ENCODE measurements around the gene PRKCZ.

The PRKCZ gene

DNA sequence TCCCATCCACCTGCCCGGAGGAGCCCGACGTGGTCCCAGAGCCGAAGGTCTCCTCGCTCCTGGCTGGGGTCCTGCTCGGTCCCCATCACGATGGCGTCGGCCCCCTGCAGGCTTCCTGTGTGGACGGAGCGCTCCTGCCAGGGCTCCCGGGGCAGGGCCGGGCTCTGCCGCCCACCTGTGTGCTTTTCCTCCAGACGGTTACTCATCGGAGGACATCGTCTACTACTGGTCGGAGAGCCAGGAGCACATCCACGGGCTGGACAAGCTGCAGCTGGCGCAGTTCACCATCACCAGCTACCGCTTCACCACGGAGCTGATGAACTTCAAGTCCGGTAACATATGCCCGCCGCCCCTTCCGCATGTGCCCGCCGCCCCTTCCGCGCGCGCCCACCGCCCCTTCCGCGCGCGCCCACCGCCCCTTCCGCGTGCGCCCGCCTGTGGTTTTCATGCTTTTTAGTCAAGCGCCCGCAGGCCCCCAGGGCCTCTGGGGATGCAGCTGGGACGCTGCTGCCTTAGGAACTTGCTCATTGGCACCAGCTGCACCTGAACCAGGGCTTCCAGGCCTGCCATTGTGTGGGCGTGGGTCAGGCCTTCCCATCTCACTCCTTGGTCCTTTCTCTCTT is 22.1 kb upstream of the PRKCZ start:
- no peak overlapping the region for H3K27ac ChIP-seq
- TF ChIP-seq, protein P1, sequence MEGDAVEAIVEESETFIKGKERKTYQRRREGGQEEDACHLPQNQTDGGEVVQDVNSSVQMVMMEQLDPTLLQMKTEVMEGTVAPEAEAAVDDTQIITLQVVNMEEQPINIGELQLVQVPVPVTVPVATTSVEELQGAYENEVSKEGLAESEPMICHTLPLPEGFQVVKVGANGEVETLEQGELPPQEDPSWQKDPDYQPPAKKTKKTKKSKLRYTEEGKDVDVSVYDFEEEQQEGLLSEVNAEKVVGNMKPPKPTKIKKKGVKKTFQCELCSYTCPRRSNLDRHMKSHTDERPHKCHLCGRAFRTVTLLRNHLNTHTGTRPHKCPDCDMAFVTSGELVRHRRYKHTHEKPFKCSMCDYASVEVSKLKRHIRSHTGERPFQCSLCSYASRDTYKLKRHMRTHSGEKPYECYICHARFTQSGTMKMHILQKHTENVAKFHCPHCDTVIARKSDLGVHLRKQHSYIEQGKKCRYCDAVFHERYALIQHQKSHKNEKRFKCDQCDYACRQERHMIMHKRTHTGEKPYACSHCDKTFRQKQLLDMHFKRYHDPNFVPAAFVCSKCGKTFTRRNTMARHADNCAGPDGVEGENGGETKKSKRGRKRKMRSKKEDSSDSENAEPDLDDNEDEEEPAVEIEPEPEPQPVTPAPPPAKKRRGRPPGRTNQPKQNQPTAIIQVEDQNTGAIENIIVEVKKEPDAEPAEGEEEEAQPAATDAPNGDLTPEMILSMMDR (IDR thresholded peaks at IDR 0.05; ENCODE audit: low read depth, low read length, missing control alignments): no peak
- peaks cover 11% of the 10 kb centered on the region for H3K27me3 ChIP-seq (replicated peaks)
- no peak for DNase-seq
- in situ Hi-C loops (cut with HindIII; ENCODE audit: low pct_ligation_motif_present, low sequenced_read_pairs): no loop called here
- no peak overlapping the region for H3K4me3 ChIP-seq (ENCODE audit: low read depth, low read length)
- H3K36me3 ChIP-seq (replicated peaks): no peaks in the 10 kb centered on the region

DNA sequence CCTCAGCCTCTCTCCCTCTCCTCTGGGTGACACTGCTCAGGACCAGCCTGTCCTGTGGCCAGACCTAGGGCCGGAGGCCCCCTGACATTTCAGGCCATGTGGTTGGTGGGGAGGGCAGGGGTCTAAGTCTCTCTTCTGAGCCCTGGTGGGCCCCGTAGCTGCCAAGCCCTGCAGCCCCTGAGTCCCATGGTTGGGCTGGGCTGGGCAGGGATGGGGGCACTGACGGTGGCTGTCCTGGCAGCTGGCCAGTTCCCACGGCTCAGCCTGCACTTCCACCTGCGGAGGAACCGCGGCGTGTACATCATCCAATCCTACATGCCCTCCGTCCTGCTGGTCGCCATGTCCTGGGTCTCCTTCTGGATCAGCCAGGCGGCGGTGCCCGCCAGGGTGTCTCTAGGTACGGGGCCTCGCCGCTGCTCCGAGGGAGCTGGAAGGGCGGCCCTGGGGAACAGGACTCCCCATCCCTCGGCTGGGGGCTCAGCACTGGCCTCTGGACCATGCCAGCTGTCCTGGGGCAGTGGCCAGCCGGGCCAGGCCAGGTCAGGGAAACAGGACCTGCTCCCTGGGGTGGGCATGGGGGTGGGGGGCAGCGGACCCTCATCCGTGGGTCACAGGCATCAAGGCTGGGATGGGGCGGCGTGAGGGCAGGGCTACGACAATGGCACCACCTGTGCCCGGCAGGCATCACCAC is 21.2 kb upstream of the PRKCZ start:
- in situ Hi-C loops (cut with HindIII; ENCODE audit: low pct_ligation_motif_present, low sequenced_read_pairs): no loop called here
- no peak for DNase-seq
- no peak overlapping the region for H3K27ac ChIP-seq
- peaks cover 11% of the 10 kb centered on the region for H3K27me3 ChIP-seq (replicated peaks)
- H3K36me3 ChIP-seq (replicated peaks): no peaks in the 10 kb centered on the region
- H3K4me3 ChIP-seq (ENCODE audit: low read depth, low read length): no peak overlapping the region
- TF ChIP-seq, protein P1 (IDR thresholded peaks at IDR 0.05; ENCODE audit: low read depth, low read length, missing control alignments): no peak

DNA sequence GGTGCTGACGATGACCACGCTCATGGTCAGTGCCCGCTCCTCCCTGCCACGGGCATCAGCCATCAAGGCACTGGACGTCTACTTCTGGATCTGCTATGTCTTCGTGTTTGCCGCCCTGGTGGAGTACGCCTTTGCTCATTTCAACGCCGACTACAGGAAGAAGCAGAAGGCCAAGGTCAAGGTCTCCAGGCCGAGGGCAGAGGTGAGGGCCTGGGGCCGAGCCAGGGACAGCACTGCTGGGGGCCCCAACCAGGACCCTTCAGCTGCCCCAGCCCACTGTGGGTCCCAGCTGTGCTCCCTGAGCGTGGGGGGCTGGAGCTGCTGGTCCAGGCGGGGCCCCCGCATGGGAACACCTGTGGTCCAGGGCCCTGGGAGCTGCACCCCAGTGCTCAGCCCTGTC is 20.6 kb upstream of the PRKCZ start:
- H3K36me3 ChIP-seq (replicated peaks): no peaks in the 10 kb centered on the region
- TF ChIP-seq, protein P1 (IDR thresholded peaks at IDR 0.05; ENCODE audit: low read depth, low read length, missing control alignments): no peak
- no peak overlapping the region for H3K4me3 ChIP-seq (ENCODE audit: low read depth, low read length)
- no peak for DNase-seq
- peaks cover 11% of the 10 kb centered on the region for H3K27me3 ChIP-seq (replicated peaks)
- in situ Hi-C loops (cut with HindIII; ENCODE audit: low pct_ligation_motif_present, low sequenced_read_pairs): no loop called here
- no peak overlapping the region for H3K27ac ChIP-seq

DNA sequence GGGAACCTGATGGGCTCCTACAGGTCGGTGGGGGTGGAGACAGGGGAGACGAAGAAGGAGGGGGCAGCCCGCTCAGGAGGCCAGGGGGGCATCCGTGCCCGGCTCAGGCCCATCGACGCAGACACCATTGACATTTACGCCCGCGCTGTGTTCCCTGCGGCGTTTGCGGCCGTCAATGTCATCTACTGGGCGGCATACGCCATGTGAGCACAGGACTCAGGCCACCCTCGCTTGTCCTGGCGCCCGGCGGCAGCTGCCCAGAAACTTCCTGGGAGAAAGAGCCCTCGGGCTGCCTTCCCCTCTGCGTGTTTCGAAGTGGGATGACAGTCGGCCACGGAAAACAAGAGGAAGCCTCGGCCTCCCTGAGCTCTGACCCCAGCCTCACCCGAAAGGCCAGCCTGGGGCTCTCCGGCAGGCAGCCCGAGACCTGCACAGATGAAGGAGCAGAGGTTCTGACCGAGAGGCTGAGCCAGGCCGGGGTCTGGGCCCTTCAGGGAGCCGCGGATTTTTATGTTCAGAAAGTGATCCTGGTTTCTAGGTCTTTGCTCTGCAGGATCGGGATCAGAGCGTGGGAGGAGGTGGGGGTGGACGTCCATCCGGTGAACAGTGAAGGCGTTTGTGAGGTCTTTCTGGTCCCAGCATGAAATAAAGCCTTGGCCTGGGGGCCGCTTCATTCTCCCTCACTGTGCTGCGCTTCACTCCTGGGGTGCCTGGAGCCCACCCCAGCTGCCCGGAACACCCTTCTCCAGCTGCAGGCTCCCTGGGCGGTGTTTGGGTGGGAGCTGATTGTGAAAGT is 19.9 kb upstream of the PRKCZ start:
- DNase-seq: no peak
- H3K27me3 ChIP-seq (replicated peaks): peaks cover 10% of the 10 kb centered on the region
- TF ChIP-seq, protein P1 (IDR thresholded peaks at IDR 0.05; ENCODE audit: low read depth, low read length, missing control alignments): no peak
- no peak overlapping the region for H3K4me3 ChIP-seq (ENCODE audit: low read depth, low read length)
- no peaks in the 10 kb centered on the region for H3K36me3 ChIP-seq (replicated peaks)
- H3K27ac ChIP-seq: no peak overlapping the region
- in situ Hi-C loops (cut with HindIII; ENCODE audit: low pct_ligation_motif_present, low sequenced_read_pairs): no loop called here

DNA sequence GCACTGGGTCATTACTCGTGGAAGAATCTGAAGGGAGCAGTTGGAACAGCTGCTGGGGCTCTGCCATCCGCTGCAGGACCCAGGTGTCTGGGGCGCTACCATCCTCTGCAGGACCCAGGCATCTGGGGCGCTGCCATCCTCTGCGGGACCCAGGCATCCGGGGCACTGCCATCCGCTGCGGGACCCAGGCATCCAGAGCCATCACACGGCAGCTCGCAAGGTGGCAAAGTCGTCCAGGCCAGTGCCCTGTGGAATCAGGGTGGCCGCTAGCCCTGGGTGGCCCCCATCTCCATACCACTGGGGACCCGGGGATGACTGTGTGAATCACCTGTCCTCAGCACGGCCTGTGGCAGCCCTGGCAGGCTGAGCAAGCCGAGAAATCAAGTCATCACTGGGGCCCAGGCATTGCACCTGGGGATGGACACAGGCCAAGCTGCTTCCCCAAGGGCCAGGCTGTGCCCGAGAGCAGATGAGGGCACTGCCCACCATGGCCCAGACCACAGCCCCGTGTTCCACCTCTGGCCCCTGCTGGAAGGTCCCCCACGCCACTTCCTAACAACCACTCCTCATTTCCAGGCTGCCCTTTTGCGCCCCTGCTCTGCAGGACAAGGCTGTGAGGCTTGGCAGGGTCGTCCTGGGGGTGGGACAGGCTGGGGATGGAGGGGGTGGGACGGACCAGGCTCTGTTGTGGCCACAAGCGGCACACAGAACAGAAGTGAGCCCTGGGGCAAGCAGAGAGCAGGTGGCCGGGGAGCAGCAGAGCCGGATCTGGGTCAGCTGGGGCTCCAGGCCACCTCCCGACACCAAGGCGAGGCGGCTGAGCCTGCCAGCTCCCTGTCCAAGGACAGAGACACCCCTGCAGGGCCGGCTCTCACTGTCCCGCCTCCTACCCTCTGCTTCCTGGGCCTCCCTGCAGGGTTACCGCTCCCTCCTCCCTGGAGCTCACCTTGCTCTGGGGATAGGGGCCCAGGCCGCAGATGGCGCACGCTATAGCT is 18.4 kb upstream of the PRKCZ start:
- H3K27me3 ChIP-seq (replicated peaks): peaks cover 2% of the 10 kb centered on the region
- H3K4me3 ChIP-seq (ENCODE audit: low read depth, low read length): no peak overlapping the region
- in situ Hi-C loops (cut with HindIII; ENCODE audit: low pct_ligation_motif_present, low sequenced_read_pairs): no loop called here
- H3K36me3 ChIP-seq (replicated peaks): no peaks in the 10 kb centered on the region
- no peak for DNase-seq
- no peak overlapping the region for H3K27ac ChIP-seq
- TF ChIP-seq, protein P1 (IDR thresholded peaks at IDR 0.05; ENCODE audit: low read depth, low read length, missing control alignments): no peak

All from brain microvascular endothelial cell (primary cell).